ENCODE results near the gene TM7SF2. TPM values are rescaled to one million over a fixed set of nuclear protein-coding genes. Genes with fewer than 3 reads are reported as not detected.
"Not testable (repeated sequence)": the region's sequence is repeated elsewhere in the genome, so short reads cannot be mapped to it uniquely, and the experiment has no call there.

The TM7SF2 gene
- polyA plus RNA-seq, 3 donors: 68.6 to 89.4 (median 70.8) TPM

DNA sequence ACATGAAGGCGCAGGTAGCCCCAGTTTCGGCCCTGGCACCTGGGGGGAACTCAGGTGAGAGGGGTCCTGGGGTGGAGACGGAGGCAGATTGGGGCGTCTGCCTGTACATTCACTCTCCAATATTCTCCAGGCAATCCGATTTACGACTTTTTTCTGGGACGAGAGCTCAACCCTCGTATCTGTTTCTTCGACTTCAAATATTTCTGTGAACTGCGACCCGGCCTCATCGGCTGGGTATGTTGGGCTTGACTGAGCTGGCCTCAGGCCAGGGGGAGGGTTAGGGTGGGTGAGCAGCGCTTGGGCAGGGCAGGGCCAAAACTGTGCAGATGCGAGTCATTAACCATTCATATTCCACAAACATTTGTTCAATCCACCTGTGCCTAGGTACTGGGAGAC is 1.7 kb downstream of the TM7SF2 start:
- no peak for DNase-seq (ENCODE audit: low read depth in 3 of 3, low spot score in 2 of 3)

DNA sequence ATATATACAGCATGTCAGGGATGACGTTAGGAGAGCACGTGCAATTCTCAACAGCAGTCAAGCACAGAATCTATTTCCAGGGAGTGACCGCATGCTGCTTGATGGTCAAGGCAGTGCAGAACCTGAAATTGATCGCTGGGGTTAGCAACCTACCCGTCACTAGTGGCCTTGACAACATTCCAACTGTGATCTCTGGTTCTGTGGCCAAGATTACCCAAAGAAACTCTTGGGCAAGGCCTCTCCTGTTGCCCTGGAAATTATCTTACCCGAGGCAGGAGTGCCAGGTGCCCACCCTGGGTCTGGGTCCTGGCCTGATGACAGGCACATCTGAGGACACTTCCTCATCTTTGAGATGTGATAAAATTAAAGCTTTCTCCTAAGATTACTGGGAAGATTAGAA is 2.2 kb downstream of the TM7SF2 start:
- DNase-seq (ENCODE audit: low read depth in 3 of 3, low spot score in 2 of 3): no peak

DNA sequence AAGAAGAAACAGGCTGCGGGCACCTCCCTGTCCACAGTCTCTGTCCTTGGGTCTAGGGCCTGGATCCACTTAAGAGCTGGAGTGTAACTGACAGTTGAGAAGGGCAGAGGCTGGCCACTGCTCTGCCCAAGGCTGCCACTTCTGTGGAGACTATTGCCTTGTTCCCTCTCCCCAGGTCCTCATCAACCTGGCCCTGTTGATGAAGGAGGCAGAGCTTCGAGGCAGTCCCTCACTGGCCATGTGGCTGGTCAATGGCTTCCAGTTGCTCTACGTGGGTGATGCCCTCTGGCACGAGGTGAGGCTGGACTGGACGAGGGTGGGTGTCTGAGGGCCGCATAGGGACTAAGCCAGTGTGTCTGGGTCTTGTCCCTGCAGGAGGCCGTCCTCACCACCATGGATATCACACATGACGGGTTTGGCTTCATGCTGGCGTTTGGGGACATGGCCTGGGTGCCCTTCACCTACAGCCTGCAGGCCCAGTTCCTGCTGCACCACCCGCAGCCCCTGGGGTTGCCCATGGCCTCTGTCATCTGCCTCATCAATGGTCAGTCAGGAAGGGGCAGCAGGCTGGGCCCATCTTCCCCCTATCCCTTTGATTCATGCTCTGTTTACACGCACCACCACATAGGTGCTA is 3.0 kb downstream of the TM7SF2 start:
- no peak for DNase-seq (ENCODE audit: low read depth in 3 of 3, low spot score in 2 of 3)

DNA sequence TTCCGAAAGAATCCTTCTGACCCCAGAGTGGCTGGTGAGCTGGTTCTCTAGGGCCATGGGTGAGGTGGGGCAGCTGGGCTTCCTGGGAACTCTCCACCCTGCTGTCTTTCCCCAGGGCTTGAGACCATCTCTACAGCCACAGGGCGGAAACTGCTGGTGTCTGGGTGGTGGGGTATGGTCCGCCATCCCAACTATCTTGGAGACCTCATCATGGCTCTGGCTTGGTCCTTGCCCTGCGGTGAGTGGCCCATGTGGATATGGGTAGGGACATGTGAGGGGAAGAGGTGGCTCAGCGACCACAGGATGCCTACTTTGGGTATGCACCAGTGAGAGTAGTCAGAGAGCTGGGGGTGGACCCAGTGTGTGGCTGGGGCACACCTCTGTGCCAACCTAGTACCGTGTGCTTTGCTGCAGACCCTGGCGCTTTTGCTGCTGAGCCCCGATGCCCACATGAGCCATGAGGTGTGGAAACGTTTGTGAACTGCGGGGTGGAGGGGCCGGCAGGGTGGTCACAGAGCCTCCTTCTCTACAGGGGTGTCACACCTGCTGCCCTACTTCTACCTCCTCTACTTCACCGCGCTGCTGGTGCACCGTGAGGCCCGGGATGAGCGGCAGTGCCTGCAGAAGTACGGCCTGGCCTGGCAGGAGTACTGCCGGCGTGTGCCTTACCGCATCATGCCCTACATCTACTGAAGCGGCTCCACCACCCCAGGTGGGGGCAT is 3.9 kb downstream of the TM7SF2 start:
- no peak for DNase-seq (ENCODE audit: low read depth in 3 of 3, low spot score in 2 of 3)

DNA sequence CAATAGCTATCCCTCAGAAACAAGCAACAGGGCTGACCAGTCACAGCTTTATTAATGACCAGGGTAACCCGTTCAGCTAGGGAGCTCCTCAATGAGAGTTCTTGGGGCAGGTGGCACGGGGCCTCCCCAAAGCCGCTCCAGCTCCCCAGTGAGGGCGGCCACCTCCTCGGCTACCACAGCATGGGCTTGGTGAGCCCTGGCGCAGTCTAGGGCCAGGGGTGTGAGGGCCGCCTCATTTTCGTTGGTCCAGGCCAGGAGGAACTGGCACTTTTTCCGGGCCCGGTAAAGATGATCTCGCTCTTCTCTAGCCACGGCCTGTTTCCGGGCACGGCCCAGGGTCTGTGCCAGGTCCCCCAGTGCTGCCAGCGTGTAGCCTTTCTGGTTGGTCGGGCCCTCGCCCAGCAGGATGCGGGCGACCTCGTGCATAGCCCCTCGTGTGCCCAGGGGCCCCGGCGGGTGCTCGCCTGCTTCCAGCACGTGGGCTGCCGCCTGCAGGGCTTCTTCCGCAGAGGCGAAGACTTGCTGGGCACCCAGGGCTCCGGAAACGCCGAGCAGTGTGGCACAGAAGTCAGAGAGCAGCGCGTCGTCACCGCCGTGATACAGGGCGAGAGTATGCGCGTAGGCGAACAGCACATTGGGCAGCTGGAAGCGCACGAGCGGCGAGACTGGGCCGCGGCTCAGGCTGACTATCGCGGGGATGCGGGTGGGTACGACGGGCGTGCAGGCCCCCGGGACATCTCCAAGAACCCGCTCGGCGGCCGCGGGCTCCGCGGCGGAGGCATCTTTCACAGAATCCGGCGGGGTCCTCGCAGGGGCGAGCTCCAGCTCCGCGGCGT is 4.9 kb downstream of the TM7SF2 start:
- no peak for DNase-seq (ENCODE audit: low read depth in 3 of 3, low spot score in 2 of 3)

DNA sequence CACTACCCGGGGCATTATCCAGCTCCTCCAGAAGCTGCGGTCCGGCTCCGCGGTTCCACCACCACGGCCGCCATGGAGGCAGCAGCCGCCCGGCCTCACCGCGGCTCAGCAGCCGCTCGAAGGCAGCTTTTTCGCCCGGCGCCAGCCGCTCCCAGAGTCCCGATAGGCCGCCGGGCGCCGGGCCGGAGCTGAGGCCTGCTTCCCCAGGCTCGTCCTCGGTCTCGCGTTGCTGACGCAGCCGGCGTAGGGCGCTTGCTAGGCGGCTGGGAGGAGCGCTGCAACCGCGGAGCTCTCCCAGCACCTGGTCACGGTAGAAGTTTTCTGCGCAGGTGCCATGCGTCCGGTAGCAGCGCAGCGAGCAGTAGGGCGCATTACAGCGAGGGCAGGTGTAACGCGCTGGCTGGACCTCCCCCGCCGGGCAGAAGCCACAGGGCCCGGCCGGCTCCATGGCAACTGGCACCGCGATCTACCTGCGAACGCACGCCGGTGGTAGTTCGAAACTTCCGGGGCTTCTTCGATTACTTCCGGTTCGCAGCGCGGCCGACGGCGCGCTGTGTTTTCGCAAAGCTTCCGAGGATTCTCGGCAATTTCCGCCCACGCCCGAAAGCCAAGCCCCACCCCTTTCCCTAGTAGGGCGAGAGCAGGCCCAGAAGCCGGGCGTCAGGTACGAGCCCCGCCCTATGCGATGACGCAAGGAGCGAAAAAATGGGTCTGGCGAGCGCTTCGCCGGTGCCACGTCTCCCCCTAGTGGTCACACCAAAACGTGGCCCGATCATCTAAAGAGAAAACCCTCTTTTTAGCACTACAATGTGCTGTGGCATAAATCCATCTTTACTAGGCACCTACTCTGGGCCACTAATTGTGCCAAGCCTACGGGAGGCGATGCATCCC is 5.8 kb downstream of the TM7SF2 start, which contains the start of gene ZNHIT2:
ZNHIT2 (minus strand) TSS at position 496 of the 891 bp plus-strand sequence; CDS start at position 448, 48 bp downstream.
- peak; percentile 97 to 98 (median 98) for DNase-seq (ENCODE audit: low read depth in 3 of 3, low spot score in 2 of 3)

DNA sequence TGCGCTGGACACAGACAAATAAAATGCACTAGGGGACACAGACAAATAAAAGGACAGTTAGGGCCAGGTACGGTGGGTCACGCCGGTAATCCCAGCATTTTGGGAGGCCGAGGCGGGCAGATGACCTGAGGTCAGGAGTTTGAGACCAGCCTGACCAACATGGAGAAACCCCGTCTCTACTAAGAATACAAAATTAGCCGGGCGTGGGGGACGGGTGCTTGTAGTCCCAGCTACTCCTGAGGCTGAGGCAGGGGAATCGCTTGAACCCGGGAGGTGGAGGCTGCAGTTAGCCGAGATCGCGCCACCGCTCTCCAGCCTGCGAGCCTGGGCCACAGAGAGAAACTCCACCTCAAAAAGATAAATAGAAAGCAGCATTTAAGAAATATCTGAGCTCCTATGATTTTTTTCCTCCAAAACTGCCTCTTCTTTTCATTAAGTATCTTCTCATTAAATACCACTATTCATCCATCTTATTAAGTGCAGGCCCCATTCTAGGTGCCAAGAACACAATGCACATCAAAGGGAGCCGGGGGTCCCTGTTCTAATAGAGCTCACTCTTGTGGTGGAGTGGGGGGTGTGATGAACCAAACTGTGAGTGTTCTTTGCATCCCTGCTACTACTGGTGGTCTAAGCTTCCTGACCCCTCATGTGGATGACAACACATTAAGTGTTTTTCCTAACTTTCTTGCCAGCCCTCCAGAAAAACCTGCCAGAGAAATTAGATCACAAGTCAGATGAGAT is 6.6 kb downstream of the TM7SF2 start:
- no peak for DNase-seq (ENCODE audit: low read depth in 3 of 3, low spot score in 2 of 3)

DNA sequence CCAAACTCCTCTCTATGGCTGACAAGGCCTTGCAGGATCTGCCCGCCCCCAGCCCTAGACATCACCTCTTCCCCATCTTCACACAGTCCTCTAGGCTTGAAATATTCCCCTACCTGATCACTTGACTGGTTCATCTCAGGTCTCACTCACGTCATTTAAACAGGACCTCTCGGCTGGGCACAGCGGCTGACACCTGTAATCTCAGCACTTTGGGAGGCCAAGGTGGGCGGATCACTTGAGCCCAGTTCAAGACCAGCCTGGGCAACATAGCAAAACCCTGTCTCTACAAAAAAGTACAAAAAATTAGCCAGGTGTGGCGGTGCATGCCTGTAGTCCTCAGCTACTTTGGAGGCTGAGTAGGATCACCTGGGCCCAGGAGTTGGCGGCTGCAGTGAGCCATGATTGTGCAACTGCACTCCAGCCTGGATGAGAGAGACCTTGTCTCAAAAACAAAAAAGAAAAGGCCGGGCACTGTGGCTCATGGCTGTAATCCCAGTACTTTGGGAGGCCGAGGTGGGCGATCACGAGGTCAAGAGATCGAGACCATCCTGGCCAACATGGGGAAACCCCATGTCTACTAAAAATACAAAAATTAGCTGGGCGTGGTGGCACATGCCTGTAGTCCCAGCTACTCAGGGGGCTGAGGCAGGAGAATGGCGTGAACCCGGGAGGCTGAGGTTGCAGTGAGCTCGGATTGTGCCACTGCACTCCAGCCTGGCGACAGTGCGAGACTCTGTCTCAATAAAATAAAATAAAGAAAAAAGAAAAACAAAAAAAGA is 7.4 kb downstream of the TM7SF2 start:
- DNase-seq (ENCODE audit: low read depth in 3 of 3, low spot score in 2 of 3): not testable (repeated sequence)

DNA sequence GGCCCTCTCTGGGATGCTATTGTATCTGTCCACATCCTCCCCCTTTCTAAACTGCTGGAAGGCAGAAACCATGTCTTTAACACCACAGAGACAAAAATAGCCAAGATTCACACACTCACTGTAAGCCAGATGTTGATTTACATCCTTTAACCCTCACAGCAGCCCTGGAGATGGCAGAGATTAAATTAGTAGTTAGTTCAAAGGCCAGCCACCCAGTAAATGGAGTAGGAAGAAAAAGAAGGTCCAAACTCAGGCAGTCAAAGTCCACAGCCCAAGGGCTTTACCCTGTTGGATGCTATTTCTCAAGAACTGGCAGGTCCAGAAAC is 8.0 kb downstream of the TM7SF2 start:
- DNase-seq (ENCODE audit: low read depth in 3 of 3, low spot score in 2 of 3): no peak

DNA sequence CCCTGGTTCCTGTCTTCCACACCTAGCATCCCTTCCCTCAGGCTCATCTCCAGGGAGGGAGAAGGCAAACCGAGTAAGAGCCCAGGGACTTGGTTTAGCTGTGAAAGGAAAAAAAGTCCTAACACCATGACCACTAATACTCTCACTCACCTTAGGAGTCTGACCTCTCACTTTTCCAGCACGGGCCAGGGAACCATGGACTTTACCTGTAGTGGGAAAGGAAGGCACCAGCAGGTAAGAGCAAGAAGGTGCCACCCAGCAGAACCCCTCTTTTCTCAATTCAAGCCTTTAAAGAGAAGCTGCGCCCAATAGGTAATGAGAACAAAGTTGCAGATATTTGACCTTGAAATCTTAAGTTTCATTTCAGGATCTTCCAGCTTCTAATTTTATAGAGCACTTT is 9.2 kb downstream of the TM7SF2 start:
- DNase-seq (ENCODE audit: low read depth in 3 of 3, low spot score in 2 of 3): no peak

DNA sequence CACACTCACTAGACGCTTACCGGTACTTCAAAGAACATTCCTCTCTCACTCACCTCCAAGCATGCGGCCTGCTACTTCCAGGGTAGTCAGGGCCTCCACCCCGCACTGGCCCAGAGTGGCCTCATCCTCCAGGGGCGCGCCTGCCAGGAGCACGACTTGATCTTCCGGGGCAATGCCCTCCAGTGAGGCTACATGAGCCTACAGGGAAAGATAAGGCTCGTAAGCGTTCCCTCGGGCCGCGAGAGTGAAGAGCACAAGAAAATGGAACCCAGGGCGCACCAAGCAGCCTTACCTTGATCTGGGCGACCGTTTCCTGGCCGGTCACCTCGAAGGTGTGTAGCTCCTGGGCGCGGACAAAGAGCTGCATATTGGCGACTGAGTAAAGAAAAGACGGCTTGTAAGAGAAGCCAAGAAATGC is 9.8 kb downstream of the TM7SF2 start:
- no peak for DNase-seq (ENCODE audit: low read depth in 3 of 3, low spot score in 2 of 3)

DNA sequence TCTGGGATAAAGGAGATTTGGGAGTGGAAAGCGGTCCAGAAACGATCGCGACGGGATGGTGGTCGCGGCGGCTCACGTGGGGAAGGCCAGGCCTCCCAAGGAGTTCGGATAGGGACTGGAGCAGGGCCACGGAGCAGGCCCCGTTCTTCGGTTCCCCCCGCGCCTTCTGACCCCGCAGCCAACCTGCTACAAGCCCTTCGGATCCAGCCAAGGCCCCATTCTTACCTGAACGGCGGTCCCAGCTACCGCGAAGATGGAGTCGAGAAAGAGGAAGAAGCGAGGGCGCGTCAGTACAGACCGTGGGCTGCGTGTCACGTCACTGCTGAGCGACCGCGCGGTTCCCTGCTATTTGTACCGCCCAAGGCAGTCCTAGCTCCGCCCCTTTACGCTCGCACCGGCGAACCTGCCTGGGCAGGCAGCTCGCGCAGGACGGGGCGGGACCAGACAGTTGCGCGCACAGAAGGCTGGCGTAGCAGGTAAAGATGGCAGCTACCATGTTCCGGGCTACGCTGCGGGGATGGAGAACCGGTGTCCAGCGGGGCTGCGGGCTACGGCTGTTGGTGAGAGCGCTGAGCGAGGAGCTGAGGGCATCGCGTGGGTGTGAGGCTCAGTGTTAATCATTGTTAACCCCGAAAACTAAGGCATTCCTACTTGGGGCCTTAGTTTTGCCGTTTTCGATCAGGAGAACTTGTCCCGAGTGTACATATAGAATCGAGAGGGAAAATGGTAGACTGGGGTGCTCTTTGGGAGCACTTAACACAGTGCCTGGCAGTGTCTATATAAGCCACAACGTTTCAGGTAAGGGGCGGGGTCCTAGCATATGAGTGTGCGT is 10.4 kb downstream of the TM7SF2 start, which contains the start of the genes FAU and MRPL49:
FAU (minus strand) TSS at position 270 of the 832 bp plus-strand sequence. CDS start 321 bp downstream, outside the sequence.
MRPL49 (plus strand) TSS at position 457 of the 832 bp plus-strand sequence; CDS start at position 483, 26 bp downstream.
- DNase-seq (ENCODE audit: low read depth in 3 of 3, low spot score in 2 of 3): peak; percentile 92 to 98 (median 93)

DNA sequence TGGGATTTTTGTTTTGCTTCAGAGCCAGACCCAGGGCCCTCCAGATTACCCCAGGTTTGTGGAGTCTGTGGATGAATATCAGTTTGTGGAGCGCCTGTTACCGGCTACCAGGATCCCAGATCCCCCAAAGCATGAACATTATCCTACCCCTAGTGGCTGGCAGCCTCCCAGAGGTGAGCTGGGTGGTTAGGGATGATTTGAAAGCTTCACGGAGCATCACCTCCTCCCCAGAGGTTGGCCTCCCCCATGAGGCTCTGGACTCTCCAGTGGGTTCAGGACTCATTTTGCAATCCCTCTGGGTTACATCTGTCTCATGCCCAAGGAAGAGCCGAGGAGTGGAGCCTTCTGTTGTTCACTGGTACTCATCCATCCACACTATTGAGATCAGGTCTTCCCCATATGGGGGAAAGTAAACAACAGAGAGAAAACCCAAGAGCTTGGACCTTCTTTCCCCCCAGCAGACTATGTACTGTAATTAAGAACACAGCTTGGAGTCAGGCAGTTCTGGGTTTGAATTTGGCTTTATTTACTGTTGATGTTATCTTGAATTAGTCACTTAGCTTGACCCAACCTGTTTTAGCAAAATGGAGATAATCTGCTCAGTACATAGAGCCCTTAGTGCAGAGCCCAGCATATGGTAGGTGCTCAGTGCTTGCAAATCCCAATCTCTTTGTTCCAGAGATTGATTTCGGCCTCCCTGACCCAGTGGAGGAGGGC is 13.0 kb downstream of the TM7SF2 start:
- DNase-seq (ENCODE audit: low read depth in 3 of 3, low spot score in 2 of 3): no peak

DNA sequence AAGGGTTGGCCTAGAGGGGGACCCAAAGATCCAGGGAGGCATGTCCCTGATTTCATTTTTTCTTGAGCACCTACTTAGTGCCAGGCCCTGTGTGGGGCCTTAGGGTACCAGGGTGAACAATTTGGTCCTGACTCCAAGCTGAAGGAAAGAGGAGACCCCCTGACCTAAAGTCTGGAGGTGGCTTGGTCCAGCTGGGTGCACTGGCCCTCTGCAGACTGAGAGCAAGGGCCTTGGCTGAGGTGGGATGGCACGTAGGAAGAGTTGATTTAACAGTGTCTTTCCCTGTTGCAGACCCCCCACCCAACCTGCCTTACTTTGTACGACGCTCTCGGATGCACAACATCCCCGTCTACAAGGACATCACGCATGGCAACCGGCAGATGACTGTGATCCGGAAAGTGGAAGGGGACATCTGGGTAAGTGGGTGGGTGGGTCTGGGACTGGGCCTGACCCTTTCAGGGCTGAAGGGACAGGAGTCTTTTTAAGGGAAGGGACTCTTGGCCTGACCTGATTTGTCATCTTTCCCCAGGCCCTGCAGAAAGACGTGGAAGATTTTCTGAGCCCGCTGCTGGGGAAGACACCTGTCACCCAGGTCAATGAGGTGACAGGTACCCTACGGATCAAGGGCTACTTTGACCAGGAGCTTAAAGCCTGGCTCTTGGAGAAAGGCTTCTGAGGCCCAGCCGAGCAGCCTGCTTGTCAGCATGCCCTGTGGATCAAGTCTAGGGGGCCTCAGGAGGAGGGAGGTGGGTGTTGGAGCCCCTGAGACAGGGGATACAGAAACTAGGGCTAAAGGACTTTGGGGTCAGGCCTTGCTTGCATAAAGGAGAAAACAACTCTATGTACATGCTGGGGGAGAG is 13.8 kb downstream of the TM7SF2 start:
- no peak for DNase-seq (ENCODE audit: low read depth in 3 of 3, low spot score in 2 of 3)

DNA sequence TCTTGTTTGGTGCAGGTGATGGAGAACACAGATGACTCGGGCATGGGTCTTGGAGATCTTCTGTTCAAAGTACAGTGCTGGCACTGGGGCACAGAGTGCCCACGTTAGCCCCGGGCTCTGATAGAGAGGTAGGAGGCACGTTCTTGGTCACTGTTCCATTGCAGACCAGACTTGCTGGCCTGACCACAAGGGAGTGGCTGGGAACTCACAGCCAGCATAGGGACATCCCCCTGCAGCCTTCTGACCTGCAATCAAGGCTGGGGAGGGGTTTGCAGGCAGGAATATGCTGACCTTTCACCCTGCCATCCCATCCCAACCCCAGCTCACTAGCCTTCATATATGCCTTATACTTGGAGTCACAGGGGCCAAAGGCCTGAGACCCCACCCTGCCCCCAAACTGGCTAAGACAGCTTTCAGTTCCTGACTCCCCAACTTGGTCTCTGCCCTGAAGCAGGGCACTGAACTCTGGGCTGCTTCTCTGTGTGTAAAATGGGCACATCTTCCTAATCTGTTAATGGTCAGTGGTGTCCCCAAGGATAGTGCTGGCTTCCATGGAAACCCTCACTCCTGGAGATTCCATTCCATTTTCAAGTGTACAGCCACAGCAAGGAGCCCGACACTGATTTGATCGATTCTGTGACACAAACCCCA is 15.1 kb downstream of the TM7SF2 start:
- no peak for DNase-seq (ENCODE audit: low read depth in 3 of 3, low spot score in 2 of 3)
